GM10266 (cell line): ENCODE data around the gene FAM120A.

Source experiments
- DNase-seq: peaks from one replicate; pipeline ENCODE4 v3.0.0; 2012; ENCODE audit errors: extremely low spot score
- CTCF ChIP-seq: IDR thresholded peaks from 2 replicates; pipeline ENCODE4 v1.5.1; 2012; ENCODE audit warnings: mild to moderate bottlenecking, low read depth; ENCODE audit not compliant: control insufficient read depth, insufficient read depth; ENCODE audit errors: missing control alignments

FAM120A gene

GRCh38 chr9:93419023-93419422 is 32.5 kb upstream of the FAM120A start:
- no peak for DNase-seq
- no peak for TF ChIP-seq CTCF

- DNase-seq = no peak
- TF ChIP-seq CTCF = no peak
These were observed 28.4 kb upstream of the FAM120A start for GRCh38 chr9:93422977-93423616.

GRCh38 chr9:93427655-93428379 is 23.7 kb upstream of the FAM120A start:
- no peak for DNase-seq
- TF ChIP-seq CTCF = peak; percentile 23

- no peak for TF ChIP-seq CTCF
These were observed 19.9 kb upstream of the FAM120A start for GRCh38 chr9:93431539-93432105.

GRCh38 chr9:93432964-93433363 is 18.5 kb upstream of the FAM120A start:
- no peak for DNase-seq
- TF ChIP-seq CTCF = no peak

More at GRCh38 chr9:93431539-93432105, 19.9 kb upstream of the FAM120A start:
- no peak for DNase-seq

- TF ChIP-seq CTCF = no peak
- no peak for DNase-seq
These were observed 17.4 kb upstream of the FAM120A start for GRCh38 chr9:93434056-93434455.

- DNase-seq = no peak
These were observed 16.1 kb upstream of the FAM120A start for GRCh38 chr9:93435386-93435785.

More at GRCh38 chr9:93435386-93435785, 16.1 kb upstream of the FAM120A start:
- no peak for TF ChIP-seq CTCF
